Endothelial cell of umbilical vein (primary cell): ENCODE measurements around the gene TOR1AIP1.

ENCODE experiments used
- CTCF ChIP-seq, 2 donors: IDR thresholded peaks; 1 replicate in 1 of 2; 2 replicates in 1 of 2; pipeline ENCODE4 v1.5.1; 2011; ENCODE audit warnings: low read length in 2 of 2, mild to moderate bottlenecking in 2 of 2, moderate library complexity in 2 of 2, control low read depth in 1 of 2, inconsistent platforms in 1 of 2, low read depth in 1 of 2; ENCODE audit not compliant: insufficient read depth in 1 of 2; ENCODE audit errors: extremely low read depth in 1 of 2
- EZH2 ChIP-seq: IDR thresholded peaks from 2 replicates; pipeline ENCODE4 v1.6.1; 2012; ENCODE audit warnings: borderline replicate concordance, low read depth, mild to moderate bottlenecking, moderate library complexity, low read length, inconsistent platforms; ENCODE audit not compliant: severe bottlenecking
- POLR2A ChIP-seq: IDR thresholded peaks from 2 replicates; pipeline ENCODE4 v1.6.1; 2012; ENCODE audit warnings: low read depth, mild to moderate bottlenecking, control low read depth, low read length
- TF ChIP-seq, protein P1 (sequence below): IDR thresholded peaks from 2 replicates; pipeline ENCODE4 v1.6.1; 2011; ENCODE audit not compliant: insufficient read depth, insufficient read length

DNA sequence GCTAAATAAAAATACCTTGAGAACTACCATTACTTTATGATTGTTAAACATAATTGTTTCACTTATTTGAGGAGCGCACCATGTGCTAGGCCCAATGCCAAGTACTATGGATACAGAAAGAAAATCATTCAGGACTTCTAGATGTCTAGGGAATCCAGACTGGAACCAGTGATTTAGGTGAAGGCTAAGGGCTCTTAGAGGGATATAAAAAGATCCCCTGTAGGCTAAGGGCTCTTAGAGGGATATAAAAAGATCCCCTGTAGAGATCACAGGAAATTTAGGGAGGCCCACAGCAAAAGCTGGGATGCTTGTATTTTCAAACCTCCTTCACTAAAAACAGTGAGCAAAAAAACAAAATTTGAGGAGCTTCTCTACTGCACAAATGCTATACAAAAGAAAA, 11.2 kb upstream of the TOR1AIP1 start:
- TF ChIP-seq EZH2: no peak
- no peak for TF ChIP-seq POLR2A
- no peak for TF ChIP-seq CTCF (IDR thresholded peaks at IDR 0.05; ENCODE audit: extremely low read depth in 1 of 2, insufficient read depth in 1 of 2, low read depth in 1 of 2, low read length in 2 of 2)
- TF ChIP-seq, protein P1, sequence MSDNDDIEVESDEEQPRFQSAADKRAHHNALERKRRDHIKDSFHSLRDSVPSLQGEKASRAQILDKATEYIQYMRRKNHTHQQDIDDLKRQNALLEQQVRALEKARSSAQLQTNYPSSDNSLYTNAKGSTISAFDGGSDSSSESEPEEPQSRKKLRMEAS: no peak
